Calu3 (cell line): Measurements from ENCODE around the gene UCK1. TPM values are rescaled to one million over a fixed set of nuclear protein-coding genes. Genes with fewer than 3 reads are reported as not detected.

Source experiments
- BruUV-seq: library from RNA; stranded (reverse); fragments of 400-500 nt; replicated peaks from 2 replicates; lab custom pipeline; 2021; lab: Mats Ljungman, UMichigan
- CTCF ChIA-PET: fragments of 300-600 bp; sonication (Branson Sonifier 250); formaldehyde crosslinking; loops from one replicate; lab custom pipeline; 2022; ENCODE audit warnings: antibody characterized with exemption; lab: Charles Lee
- DNase-seq: peaks from one replicate; pipeline ENCODE4 v3.0.0; 2022
- H3K27ac Mint-ChIP-seq: one replicate; pipeline ENCODE4 v1.8.0; 2022; ENCODE audit warnings: mixed read lengths; ENCODE audit not compliant: unreplicated experiment
- H3K27me3 Mint-ChIP-seq: one replicate; pipeline ENCODE4 v1.8.0; 2022; ENCODE audit warnings: mixed read lengths; ENCODE audit not compliant: unreplicated experiment
- H3K36me3 Mint-ChIP-seq: one replicate; pipeline ENCODE4 v1.8.0; 2022; ENCODE audit warnings: mild to moderate bottlenecking, moderate library complexity, mixed read lengths; ENCODE audit not compliant: insufficient read depth, unreplicated experiment
- H3K4me1 Mint-ChIP-seq: one replicate; pipeline ENCODE4 v1.8.0; 2022; ENCODE audit warnings: mild to moderate bottlenecking, low read depth, mixed read lengths; ENCODE audit not compliant: unreplicated experiment
- H3K4me3 Mint-ChIP-seq: one replicate; pipeline ENCODE4 v1.8.0; 2022; ENCODE audit warnings: mild to moderate bottlenecking, low read depth, moderate library complexity, mixed read lengths; ENCODE audit not compliant: unreplicated experiment
- H3K9me3 Mint-ChIP-seq: one replicate; pipeline ENCODE4 v1.8.0; 2022; ENCODE audit warnings: low read depth, mixed read lengths; ENCODE audit not compliant: unreplicated experiment
- CTCF ChIP-seq: fragments of 200-600 bp; IDR thresholded peaks from one replicate; pipeline ENCODE4 v1.8.0; 2022; ENCODE audit warnings: antibody characterized with exemption; ENCODE audit not compliant: unreplicated experiment
- intact Hi-C: fragments of 100-400 bp; cut with micrococcal nuclease; formaldehyde crosslinking; loops from one replicate; pipeline ENCODE4 v1.10.0; 2022; ENCODE audit not compliant: unreplicated experiment
- total RNA-seq: library from RNA; stranded (reverse); gene quantifications from 2 replicates; pipeline ENCODE4 v1.2.3, GENCODE V29; 2022

UCK1 gene
- total RNA-seq, 1 experiment from 2014 or later = 19.6 TPM

- TF ChIP-seq CTCF = no peak
- no peaks in the 10 kb centered on the region for H3K9me3 Mint-ChIP-seq
- no TSS peak for BruUV-seq
These were observed 31.2 kb upstream of the UCK1 start for GRCh38 chr9:131562032-131562959.

GRCh38 chr9:131559421-131560000 lies 28.4 kb upstream of the UCK1 start:
- BruUV-seq = no TSS peak
- H3K27ac Mint-ChIP-seq = no peak overlapping the region
- no peak for TF ChIP-seq CTCF

More at GRCh38 chr9:131562032-131562959, 31.2 kb upstream of the UCK1 start:
- no peaks in the 10 kb centered on the region for H3K36me3 Mint-ChIP-seq
- DNase-seq = peak; percentile 46
- H3K4me3 Mint-ChIP-seq = no peak overlapping the region
- intact Hi-C loops = no loop called here
- peaks cover 2% of the 10 kb centered on the region for H3K27me3 Mint-ChIP-seq
- peaks cover 14% of the 10 kb centered on the region for H3K4me1 Mint-ChIP-seq
- CTCF ChIA-PET = no interaction called here
- no peak overlapping the region for H3K27ac Mint-ChIP-seq

GRCh38 chr9:131557855-131558548 lies 26.9 kb upstream of the UCK1 start:
- intact Hi-C loops = no loop called here
- no peak for DNase-seq
- no peak overlapping the region for H3K27ac Mint-ChIP-seq
- H3K4me1 Mint-ChIP-seq = peaks cover 14% of the 10 kb centered on the region
- H3K4me3 Mint-ChIP-seq = no peak overlapping the region
- no peak for TF ChIP-seq CTCF
- peaks cover 24% of the 10 kb centered on the region for H3K27me3 Mint-ChIP-seq
- no TSS peak for BruUV-seq
- peaks cover 9% of the 10 kb centered on the region for H3K36me3 Mint-ChIP-seq
- H3K9me3 Mint-ChIP-seq = no peaks in the 10 kb centered on the region
- CTCF ChIA-PET = no interaction called here

More at GRCh38 chr9:131559421-131560000, 28.4 kb upstream of the UCK1 start:
- CTCF ChIA-PET = no interaction called here
- DNase-seq = no peak
- Mint-ChIP-seq H3K36me3 (peaks cover 9% of the 10 kb centered on the region), H3K27me3 (peaks cover 17% of the 10 kb centered on the region), H3K4me3 (no peak overlapping the region), H3K4me1 (peaks cover 14% of the 10 kb centered on the region), H3K9me3 (no peaks in the 10 kb centered on the region)
- intact Hi-C loops = no loop called here

GRCh38 chr9:131555841-131556673 lies 25.0 kb upstream of the UCK1 start:
- H3K4me1 Mint-ChIP-seq = peaks cover 5% of the 10 kb centered on the region
- H3K4me3 Mint-ChIP-seq = no peak overlapping the region
- H3K27ac Mint-ChIP-seq = no peak overlapping the region
- H3K9me3 Mint-ChIP-seq = no peaks in the 10 kb centered on the region
- no peak for TF ChIP-seq CTCF
- H3K27me3 Mint-ChIP-seq = peaks cover 38% of the 10 kb centered on the region
- no TSS peak for BruUV-seq
- H3K36me3 Mint-ChIP-seq = peaks cover 9% of the 10 kb centered on the region
- CTCF ChIA-PET = no interaction called here
- intact Hi-C loops = no loop called here
- DNase-seq = no peak
